Measurements from ENCODE around the gene HIRA. TPM values are rescaled to one million over a fixed set of nuclear protein-coding genes. Genes with fewer than 3 reads are reported as not detected.

Gene HIRA
- total and polyA plus RNA-seq, 9 of the 15 experiments (the other 6 are each of a cell fraction or from before 2014, with no cell fraction given): 0.96 to 132 (median 58.4) TPM

- no peak for TF ChIP-seq E2F8 (IDR thresholded peaks at IDR 0.05; ENCODE audit: low read depth, partially characterized antibody)
- peak; percentile 86 for TF ChIP-seq CEBPB (tag; IDR thresholded peaks at IDR 0.05)
- no peak for TF ChIP-seq EHMT2 (IDR thresholded peaks at IDR 0.05)
- TF ChIP-seq SMARCA5 (IDR thresholded peaks at IDR 0.05): 0 out of 2 replicates have a peak, but pooled peaks have one; percentile 14
- TF ChIP-seq ZNF655 (CRISPR knock-in tag; IDR thresholded peaks at IDR 0.05): no peak
- 0 out of 4 replicates have a peak, but pooled peaks of 1 of the 2 experiments have one; percentile 4 for TF ChIP-seq TBL1XR1 (IDR thresholded peaks at IDR 0.05; ENCODE audit: low read length in 2 of 2)
- no peak for TF ChIP-seq SPI1 (IDR thresholded peaks at IDR 0.05; ENCODE audit: borderline replicate concordance, low read depth, low read length)
- TF ChIP-seq KDM2B (CRISPR knock-in tag; IDR thresholded peaks at IDR 0.05): peak; percentile 70; the same call in 1 of the 2 replicates
- TF ChIP-seq USF1 (CRISPR knock-in tag; IDR thresholded peaks at IDR 0.05): no peak
- TF ChIP-seq ETS1 (conservative IDR thresholded peaks at IDR 0.05; ENCODE audit: control insufficient read depth, low read depth, low read length): 0 out of 2 replicates have a peak, but pooled peaks have one; percentile 22
- no peak for TF ChIP-seq ARHGAP35 (IDR thresholded peaks at IDR 0.05; ENCODE audit: partially characterized antibody)
- no peak for TF ChIP-seq ZNF140 (CRISPR knock-in tag; IDR thresholded peaks at IDR 0.05)
- TF ChIP-seq BHLHE40 (IDR thresholded peaks at IDR 0.05; ENCODE audit: low read length): no peak
- peak; percentile 98; the same call in 1 of the 2 replicates for TF ChIP-seq MBD1 (CRISPR knock-in tag; IDR thresholded peaks at IDR 0.05)
- TF ChIP-seq KAT7 (CRISPR knock-in tag; IDR thresholded peaks at IDR 0.05; ENCODE audit: borderline replicate concordance): no peak
- TF ChIP-seq SIRT6 (IDR thresholded peaks at IDR 0.05; ENCODE audit: low read depth, low read length): no peak
- TF ChIP-seq IRF1 (CRISPR knock-in tag; IDR thresholded peaks at IDR 0.05; ENCODE audit: borderline replicate concordance): no peak
These were observed 138.9 kb downstream of the HIRA start (continued) for GRCh38 chr22:19292458-19293230.
